HCT116 (cell line): Measurements from ENCODE around the gene GSC. TPM values are rescaled to one million over a fixed set of nuclear protein-coding genes. Genes with fewer than 3 reads are reported as not detected.

ENCODE experiments used
- ATAC-seq: fragments of 200-7000 bp; cut with Tn5 transposase; 2 replicates; pipeline ENCODE4 v1.9.1; 2020; ENCODE audit warnings: mild to moderate bottlenecking, moderate library complexity
- BruUV-seq: library from RNA; stranded (reverse); fragments of 400-500 nt; replicated peaks from 2 replicates; lab custom pipeline; 2021; lab: Mats Ljungman, UMichigan
- CTCF ChIA-PET: fragments of 300-600 bp; sonication (Branson Sonifier 250); formaldehyde crosslinking; loops from one replicate; lab custom pipeline; 2021; ENCODE audit warnings: antibody characterized with exemption; lab: Charles Lee
- POLR2A ChIA-PET: fragments of 300-600, 350-600 bp; sonication (Branson Sonifier 250); formaldehyde crosslinking; loops from one replicate; lab custom pipeline; 2021; ENCODE audit warnings: antibody characterized with exemption; lab: Charles Lee
- RAD21 ChIA-PET, 2 experiments: fragments of 300-600 bp; sonication (Branson Sonifier 250); formaldehyde crosslinking; loops; one replicate each; lab custom pipeline; 2023; ENCODE audit warnings: low total read pairs in 2 of 2; ENCODE audit not compliant: uncharacterized antibody in 2 of 2, unreplicated experiment in 2 of 2, low non-redundant PET in 1 of 2; lab: Charles Lee
- DNase-seq: peaks from one replicate; pipeline ENCODE4 v3.0.0-alpha.2; 2010; ENCODE audit warnings: low read depth, low spot score
- H2AFZ ChIP-seq: fragments of 200-600 bp; shearing (Covaris generic), sonication (generic); 2 replicates; pipeline ENCODE4 v1.6.1; 2017; ENCODE audit warnings: low read depth, mixed run types, mixed read lengths, antibody characterized with exemption, low read length; ENCODE audit not compliant: poor library complexity, severe bottlenecking
- H3K27ac ChIP-seq: 2 replicates; pipeline ENCODE4 v1.5.1; 2012; ENCODE audit warnings: low read depth, low read length
- H3K27me3 ChIP-seq: fragments of 200-600 bp; sonication (generic); 2 replicates; pipeline ENCODE4 v1.6.1; 2016; ENCODE audit warnings: mixed run types, low read length, mixed read lengths; ENCODE audit not compliant: insufficient read depth
- H3K36me3 ChIP-seq, 2 experiments: fragments of 200-500 bp in 1 of 2; fragments of 200-600 bp in 1 of 2; sonication (Bioruptor generic) in 1 of 2; sonication (generic) in 1 of 2; 2 replicates each; pipeline versions ENCODE4 v1.5.1 to v1.6.1; 2014 to 2016; ENCODE audit warnings: low read length in 2 of 2, inconsistent platforms in 1 of 2, mixed read lengths in 1 of 2, mixed run types in 1 of 2; ENCODE audit not compliant: insufficient read depth in 2 of 2, control insufficient read depth in 1 of 2
- H3K4me1 ChIP-seq, 2 experiments: fragments of 200-600 bp in 1 of 2; sonication (generic) in 1 of 2; 2 replicates each; pipeline versions ENCODE4 v1.5.1 to v1.6.1; 2012 to 2017; ENCODE audit warnings: low read length in 2 of 2, inconsistent platforms in 1 of 2, mild to moderate bottlenecking in 1 of 2, mixed read lengths in 1 of 2, mixed run types in 1 of 2, moderate library complexity in 1 of 2; ENCODE audit not compliant: insufficient read depth in 2 of 2, control insufficient read depth in 1 of 2
- H3K4me2 ChIP-seq: fragments of 200-600 bp; sonication (generic); 2 replicates; pipeline ENCODE4 v1.6.1; 2017; ENCODE audit warnings: mixed run types, low read length, mixed read lengths
- H3K4me3 ChIP-seq, 2 experiments: fragments of 200-600 bp in 1 of 2; sonication (generic) in 1 of 2; replicated peaks in 1 of 2; 2 replicates each; pipeline ENCODE4 v1.5.1; 2011 to 2016; ENCODE audit warnings: low read length in 2 of 2, control low read depth in 1 of 2, low read depth in 1 of 2, mild to moderate bottlenecking in 1 of 2, mixed read lengths in 1 of 2, mixed run types in 1 of 2
- H3K79me2 ChIP-seq: fragments of 200-600 bp; sonication (generic); 2 replicates; pipeline ENCODE4 v1.6.1; 2017; ENCODE audit warnings: mild to moderate bottlenecking, mixed run types, low read length, moderate library complexity, mixed read lengths; ENCODE audit not compliant: insufficient read depth
- H3K9ac ChIP-seq: fragments of 200-600 bp; sonication (generic); 2 replicates; pipeline ENCODE4 v1.6.1; 2016; ENCODE audit warnings: low read length, mixed read lengths
- H3K9me2 ChIP-seq: fragments of 200-600 bp; sonication (generic), shearing (Covaris generic); 2 replicates; pipeline ENCODE4 v1.6.1; 2017; ENCODE audit warnings: mixed run types, mild to moderate bottlenecking, moderate library complexity; ENCODE audit not compliant: insufficient read depth
- H3K9me3 ChIP-seq, 2 experiments: fragments of 200-500 bp in 1 of 2; fragments of 200-600 bp in 1 of 2; sonication (Bioruptor generic) in 1 of 2; sonication (generic) in 1 of 2; 2 replicates each; pipeline ENCODE4 v1.6.1; 2014 to 2017; ENCODE audit warnings: low read length in 2 of 2, mixed read lengths in 2 of 2, inconsistent platforms in 1 of 2, low read depth in 1 of 2, mild to moderate bottlenecking in 1 of 2, mixed run types in 1 of 2, moderate library complexity in 1 of 2; ENCODE audit not compliant: control insufficient read depth in 1 of 2, insufficient read depth in 1 of 2
- H4K20me1 ChIP-seq: fragments of 200-600 bp; sonication (generic), shearing (Covaris generic); 2 replicates; pipeline ENCODE4 v1.6.1; 2017; ENCODE audit warnings: mixed run types, mild to moderate bottlenecking, moderate library complexity; ENCODE audit not compliant: insufficient read depth
- ATF3 ChIP-seq: IDR thresholded peaks from 2 replicates; pipeline ENCODE4 v1.6.1; 2012
- CTCF ChIP-seq, 3 experiments: fragments of 200-600 bp in 1 of 3; sonication (generic) in 1 of 3; IDR thresholded peaks in 2 of 3; conservative IDR thresholded peaks in 1 of 3; 2 replicates each; pipeline ENCODE4 v1.5.1; 2012 to 2017; ENCODE audit warnings: low read depth in 2 of 3, low read length in 2 of 3, antibody characterized with exemption in 1 of 3, borderline replicate concordance in 1 of 3, control low read depth in 1 of 3, mild to moderate bottlenecking in 1 of 3, mixed read lengths in 1 of 3, mixed run types in 1 of 3, moderate library complexity in 1 of 3; ENCODE audit not compliant: insufficient read depth in 1 of 3
- EGR1 ChIP-seq: IDR thresholded peaks from 2 replicates; pipeline ENCODE4 v1.6.1; 2012; ENCODE audit warnings: low read depth
- ELF1 ChIP-seq: IDR thresholded peaks from 2 replicates; pipeline ENCODE4 v1.6.1; 2012; ENCODE audit warnings: low read depth, borderline replicate concordance
- EZH2 ChIP-seq: fragments of 200-600 bp; sonication (generic); IDR thresholded peaks from 2 replicates; pipeline ENCODE4 v1.6.1; 2017; ENCODE audit warnings: antibody characterized with exemption, mixed run types
- EZH2phosphoT487 ChIP-seq: fragments of 200-600 bp; IDR thresholded peaks from 2 replicates; pipeline ENCODE4 v1.6.1; 2018; ENCODE audit warnings: antibody characterized with exemption, borderline replicate concordance
- FOSL1 ChIP-seq: IDR thresholded peaks from 2 replicates; pipeline ENCODE4 v1.6.1; 2012; ENCODE audit warnings: low read depth
- JUND ChIP-seq: IDR thresholded peaks from 2 replicates; pipeline ENCODE4 v1.6.1; 2012
- POLR2A ChIP-seq: IDR thresholded peaks from 2 replicates; pipeline ENCODE4 v1.7.0; 2011; ENCODE audit warnings: borderline replicate concordance; ENCODE audit not compliant: insufficient read depth, insufficient read length; ENCODE audit errors: extremely low read depth
- POLR2AphosphoS5 ChIP-seq: IDR thresholded peaks from 2 replicates; pipeline ENCODE4 v1.6.1; 2011; ENCODE audit warnings: mild to moderate bottlenecking, low read depth, low read length, moderate library complexity
- RAD21 ChIP-seq: IDR thresholded peaks from 2 replicates; pipeline ENCODE4 v1.6.1; 2012; ENCODE audit warnings: low read depth, mild to moderate bottlenecking
- REST ChIP-seq: IDR thresholded peaks from 2 replicates; pipeline ENCODE4 v1.6.1; 2012; ENCODE audit warnings: low read depth
- SP1 ChIP-seq: IDR thresholded peaks from 2 replicates; pipeline ENCODE4 v1.6.1; 2012; ENCODE audit warnings: low read depth
- ZBTB33 ChIP-seq: IDR thresholded peaks from 2 replicates; pipeline ENCODE4 v1.6.1; 2011; ENCODE audit warnings: mild to moderate bottlenecking, low read length, moderate library complexity; ENCODE audit not compliant: insufficient replicate concordance; ENCODE audit errors: extremely low read depth
- ZFX ChIP-seq: fragments of 450-650 bp; IDR thresholded peaks from 2 replicates; pipeline ENCODE4 v1.6.1; 2017
- ZNF274 ChIP-seq: fragments of 200-500 bp; sonication (Bioruptor generic); IDR thresholded peaks from 2 replicates; pipeline ENCODE4 v1.6.1; 2014; ENCODE audit warnings: mild to moderate bottlenecking, low read depth, low read length, inconsistent platforms
- intact Hi-C: fragments of 100-400 bp; cut with micrococcal nuclease; formaldehyde crosslinking; loops from 2 replicates; pipeline ENCODE4 v1.10.0; 2022
- total RNA-seq: library from RNA; stranded (reverse); gene quantifications from one replicate; pipeline ENCODE4 v1.2.1, GENCODE V29; 2021; ENCODE audit not compliant: unreplicated experiment

GSC gene
- total RNA-seq, 1 experiment from 2014 or later = not detected

- ATAC-seq (no peak), DNase-seq (no peak)
- ChIA-PET RAD21 (no interaction called here), POLR2A (no interaction called here), CTCF (no interaction called here)
- H3K4me1 ChIP-seq = peaks cover 9 to 18% of the 10 kb centered on the region in 2 experiments
- intact Hi-C loops = no loop called here
- no peaks in the 10 kb centered on the region for H3K9me2 ChIP-seq
- H3K79me2 ChIP-seq = no peaks in the 10 kb centered on the region
- H3K4me2 ChIP-seq = no peak overlapping the region
- no peak for TF ChIP-seq EGR1
- TF ChIP-seq EZH2 = no peak
- no peak for TF ChIP-seq ATF3
- TF ChIP-seq SP1 = no peak
- no peak for TF ChIP-seq POLR2A
- TF ChIP-seq EZH2phosphoT487 = no peak
- no peak for TF ChIP-seq ZFX
- no peak for TF ChIP-seq JUND
- TF ChIP-seq RAD21 = no peak
- TF ChIP-seq REST = no peak
- no peak for TF ChIP-seq POLR2AphosphoS5
- TF ChIP-seq FOSL1 = no peak
- TF ChIP-seq ZBTB33 = no peak
- no peak for TF ChIP-seq CTCF (IDR thresholded peaks at IDR 0.05 in 2 of 3, conservative IDR thresholded peaks at IDR 0.05 in 1 of 3; ENCODE audit: borderline replicate concordance in 1 of 3, insufficient read depth in 1 of 3, low read depth in 2 of 3, low read length in 2 of 3)
- no peak for TF ChIP-seq ELF1
- TF ChIP-seq ZNF274 = no peak
- H3K27me3 ChIP-seq = no peaks in the 10 kb centered on the region
- H2AFZ ChIP-seq = no peak overlapping the region
- no peak overlapping the region for H3K9ac ChIP-seq
- H3K4me3 ChIP-seq = no peak overlapping the region
- H3K9me3 ChIP-seq = no peaks in the 10 kb centered on the region
- no peak overlapping the region for H3K27ac ChIP-seq
- H4K20me1 ChIP-seq = no peaks in the 10 kb centered on the region
- H3K36me3 ChIP-seq = no peaks in the 10 kb centered on the region
- no TSS peak for BruUV-seq
Observed at GRCh38 chr14:94819531-94819930, 49.6 kb upstream of the GSC start.
